HPDE6-E6E7 (cell line): Measurements from ENCODE around the gene CFAP97D2.

Source experiments
- DNase-seq: peaks from one replicate; pipeline ENCODE4 v3.0.0; 2011; ENCODE audit warnings: missing footprints; ENCODE audit errors: extremely low spot score

CFAP97D2 gene

GRCh38 chr13:114199954-114200353 is 20.9 kb downstream of the CFAP97D2 start:
- DNase-seq, result no peak

GRCh38 chr13:114200399-114200911 is 21.4 kb downstream of the CFAP97D2 start:
- DNase-seq, result no peak

GRCh38 chr13:114202581-114202980 is 23.5 kb downstream of the CFAP97D2 start:
- no peak for DNase-seq

- no peak for DNase-seq
Measured at GRCh38 chr13:114203536-114203935, 24.5 kb downstream of the CFAP97D2 start.

GRCh38 chr13:114204894-114205293 is 25.8 kb downstream of the CFAP97D2 start:
- DNase-seq, result no peak

GRCh38 chr13:114208134-114208533 is 29.1 kb downstream of the CFAP97D2 start:
- DNase-seq, result no peak

GRCh38 chr13:114211446-114212157 is 32.5 kb downstream of the CFAP97D2 start:
- no peak for DNase-seq

GRCh38 chr13:114212158-114212495 is 33.1 kb downstream of the CFAP97D2 start:
- DNase-seq, result no peak

- no peak for DNase-seq
Measured at GRCh38 chr13:114213980-114214379, 34.9 kb downstream of the CFAP97D2 start.

- DNase-seq, result no peak
Measured at GRCh38 chr13:114219392-114219791, 40.3 kb downstream of the CFAP97D2 start.

GRCh38 chr13:114222461-114222968 is 43.5 kb downstream of the CFAP97D2 start:
- no peak for DNase-seq

GRCh38 chr13:114224201-114224600 is 45.1 kb downstream of the CFAP97D2 start:
- DNase-seq, result no peak

GRCh38 chr13:114225610-114226009 is 46.6 kb downstream of the CFAP97D2 start:
- DNase-seq, result no peak

- no peak for DNase-seq
Measured at GRCh38 chr13:114226088-114226487, 47.0 kb downstream of the CFAP97D2 start.

GRCh38 chr13:114226699-114227323 is 47.8 kb downstream of the CFAP97D2 start:
- peak; percentile 77 for DNase-seq

GRCh38 chr13:114227528-114227927 is 48.5 kb downstream of the CFAP97D2 start:
- DNase-seq, result no peak

GRCh38 chr13:114228176-114228575 is 49.1 kb downstream of the CFAP97D2 start:
- DNase-seq, result no peak

GRCh38 chr13:114229506-114229905 is 50.4 kb downstream of the CFAP97D2 start:
- no peak for DNase-seq

- no peak for DNase-seq
Measured at GRCh38 chr13:114230117-114230516, 51.1 kb downstream of the CFAP97D2 start.

GRCh38 chr13:114230575-114230974 is 51.5 kb downstream of the CFAP97D2 start:
- DNase-seq, result no peak

- DNase-seq, result no peak
Measured at GRCh38 chr13:114231886-114232285, 52.8 kb downstream of the CFAP97D2 start.

- no peak for DNase-seq
Measured at GRCh38 chr13:114234266-114234644, 55.2 kb downstream of the CFAP97D2 start.
